Measurements from ENCODE around the gene GUCY1A2. TPM values are rescaled to one million over a fixed set of nuclear protein-coding genes. Genes with fewer than 3 reads are reported as not detected.
"Not testable (repeated sequence)": the region's sequence is repeated elsewhere in the genome, so short reads cannot be mapped to it uniquely, and the experiment has no call there.

Gene GUCY1A2
- total RNA-seq, 5 donors from 2014 or later (not counting 1 experiment from before 2014, with no cell fraction given), result 0.03 to 0.18 (median 0.09) TPM

- H3K4me1 ChIP-seq (ENCODE audit: control insufficient read depth in 1 of 2, extremely low read depth in 1 of 2, insufficient read depth in 2 of 2, low read length in 2 of 2); H3K4me3 Mint-ChIP-seq; H3K4me3 ChIP-seq (ENCODE audit: control insufficient read depth in 1 of 2, extremely low read depth in 1 of 2, low read length in 1 of 2); H3K36me3 Mint-ChIP-seq; H3K27ac ChIP-seq (ENCODE audit: low read length); H3K27me3 ChIP-seq (replicated peaks in 1 of 2; ENCODE audit: control insufficient read depth in 2 of 2, extremely low read depth in 1 of 2, insufficient read depth in 2 of 2, low read length in 1 of 2); H3K4me1 Mint-ChIP-seq; ATAC-seq (replicated peaks in 1 of 4); H3K27me3 Mint-ChIP-seq; H3K36me3 ChIP-seq (ENCODE audit: control insufficient read depth in 2 of 2, extremely low read depth in 1 of 2, insufficient read depth in 1 of 2, low read length in 1 of 2); CTCF ChIA-PET; DNase-seq; H3K9me3 ChIP-seq; H3K27ac Mint-ChIP-seq; POLR2A ChIA-PET: not testable (repeated sequence)
- WGBS (ENCODE audit: insufficient coverage), result no CpG with 5 or more reads among the region's 3 CpGs
- peaks cover 8 to 37% (median 16%) of the 10 kb centered on the region in 3 donors for H3K9me3 Mint-ChIP-seq
These were observed 191.7 kb downstream of the GUCY1A2 start for GRCh38 chr11:106826558-106826957.

DNA sequence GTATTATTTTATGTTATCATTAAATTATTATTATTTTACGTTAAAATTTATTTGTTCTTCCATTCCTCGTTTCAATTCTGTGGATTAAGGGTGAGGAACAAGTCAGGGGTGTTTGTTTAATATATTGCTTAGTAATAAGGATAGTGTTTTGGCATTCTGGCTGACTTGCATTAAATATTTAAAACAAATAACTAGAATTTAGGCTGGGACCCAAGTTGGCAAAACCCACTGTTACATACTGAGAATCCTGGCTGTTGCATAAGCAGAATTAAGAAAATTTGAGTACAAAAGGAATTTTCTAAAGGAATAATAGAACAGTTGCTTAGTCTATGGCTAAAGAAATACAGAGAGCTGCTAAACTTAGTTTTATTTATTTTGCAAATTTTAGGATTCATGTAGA is 196.4 kb downstream of the GUCY1A2 start:
- no CpG with 5 or more reads among the region's 2 CpGs for WGBS (ENCODE audit: insufficient coverage)
- H3K4me3 Mint-ChIP-seq, result no peak overlapping the region
- H3K27ac Mint-ChIP-seq, result no peak overlapping the region
- POLR2A ChIA-PET, result no interaction called here
- H3K27ac ChIP-seq (ENCODE audit: low read length), result no peak overlapping the region
- DNase-seq, result no peak
- H3K4me1 ChIP-seq (ENCODE audit: control insufficient read depth in 1 of 2, extremely low read depth in 1 of 2, insufficient read depth in 2 of 2, low read length in 2 of 2), result no peaks in the 10 kb centered on the region
- no peaks in the 10 kb centered on the region for H3K27me3 ChIP-seq (replicated peaks in 1 of 2; ENCODE audit: control insufficient read depth in 2 of 2, extremely low read depth in 1 of 2, insufficient read depth in 2 of 2, low read length in 1 of 2)
- peaks cover 8 to 18% (median 12%) of the 10 kb centered on the region in 3 donors for H3K9me3 Mint-ChIP-seq
- no peak for ATAC-seq (replicated peaks in 1 of 4)
- no peaks in the 10 kb centered on the region for H3K36me3 Mint-ChIP-seq
- H3K4me3 ChIP-seq (ENCODE audit: control insufficient read depth in 1 of 2, extremely low read depth in 1 of 2, low read length in 1 of 2), result no peak overlapping the region
- no peaks in the 10 kb centered on the region for H3K4me1 Mint-ChIP-seq
- H3K27me3 Mint-ChIP-seq, result no peaks in the 10 kb centered on the region
- H3K36me3 ChIP-seq (ENCODE audit: control insufficient read depth in 2 of 2, extremely low read depth in 1 of 2, insufficient read depth in 1 of 2, low read length in 1 of 2), result no peaks in the 10 kb centered on the region
- CTCF ChIA-PET, result no interaction called here
- H3K9me3 ChIP-seq, result no peaks in the 10 kb centered on the region

DNA sequence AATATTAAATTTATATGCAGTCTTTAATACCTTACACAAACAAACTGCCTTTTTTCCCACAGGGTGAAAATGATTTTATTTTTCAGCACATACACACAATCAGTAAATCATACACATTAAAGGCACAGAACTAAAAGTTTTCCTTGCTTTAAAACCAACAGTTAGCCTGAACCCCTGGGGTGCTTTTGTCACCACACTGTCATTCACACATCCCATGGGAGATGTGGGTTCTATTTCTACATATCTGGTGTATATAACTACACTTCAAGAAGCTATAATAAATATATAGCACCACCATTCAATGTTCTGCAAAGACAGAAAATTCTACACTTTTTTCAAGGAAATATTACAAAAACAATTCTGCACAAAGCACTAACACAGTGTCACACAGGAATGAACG is 197.0 kb downstream of the GUCY1A2 start:
- no peak overlapping the region for H3K27ac ChIP-seq (ENCODE audit: low read length)
- CTCF ChIA-PET, result no interaction called here
- H3K36me3 ChIP-seq (ENCODE audit: control insufficient read depth in 2 of 2, extremely low read depth in 1 of 2, insufficient read depth in 1 of 2, low read length in 1 of 2), result no peaks in the 10 kb centered on the region
- POLR2A ChIA-PET, result no interaction called here
- Mint-ChIP-seq H3K9me3 (peaks cover 7 to 21% (median 9%) of the 10 kb centered on the region in 3 donors), H3K27ac (no peak overlapping the region), H3K27me3 (no peaks in the 10 kb centered on the region), H3K4me3 (no peak overlapping the region), H3K36me3 (no peaks in the 10 kb centered on the region), H3K4me1 (no peaks in the 10 kb centered on the region)
- WGBS (ENCODE audit: insufficient coverage), result no CpG with 5 or more reads among the region's 1 CpG
- H3K27me3 ChIP-seq (replicated peaks in 1 of 2; ENCODE audit: control insufficient read depth in 2 of 2, extremely low read depth in 1 of 2, insufficient read depth in 2 of 2, low read length in 1 of 2), result no peaks in the 10 kb centered on the region
- DNase-seq (no peak), ATAC-seq (replicated peaks in 1 of 4) (no peak)
- H3K4me3 ChIP-seq (ENCODE audit: control insufficient read depth in 1 of 2, extremely low read depth in 1 of 2, low read length in 1 of 2), result no peak overlapping the region
- no peaks in the 10 kb centered on the region for H3K4me1 ChIP-seq (ENCODE audit: control insufficient read depth in 1 of 2, extremely low read depth in 1 of 2, insufficient read depth in 2 of 2, low read length in 2 of 2)
- H3K9me3 ChIP-seq, result no peaks in the 10 kb centered on the region

DNA sequence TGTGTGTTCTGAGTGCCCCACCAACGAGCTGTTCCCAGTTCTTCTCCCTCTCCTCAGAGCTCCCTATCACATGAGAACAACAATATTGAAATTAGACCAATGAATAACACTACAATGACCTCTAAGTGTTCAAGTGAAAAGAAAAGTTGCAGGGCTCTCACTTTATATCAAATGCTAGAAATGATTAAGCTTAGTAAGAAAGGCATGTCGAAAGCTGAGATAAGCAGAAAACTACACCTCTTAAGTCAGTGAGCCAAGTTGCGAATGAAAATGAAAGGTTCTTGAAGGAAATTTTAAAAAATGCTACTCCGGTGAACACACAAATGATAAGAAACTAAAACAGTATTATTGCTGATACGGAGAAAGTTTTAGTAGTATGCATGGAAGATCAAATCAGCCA is 199.8 kb downstream of the GUCY1A2 start:
- Histone ChIP-seq H3K4me1 (ENCODE audit: control insufficient read depth in 1 of 2, extremely low read depth in 1 of 2, insufficient read depth in 2 of 2, low read length in 2 of 2) (no peaks in the 10 kb centered on the region), H3K9me3 (no peaks in the 10 kb centered on the region), H3K4me3 (ENCODE audit: control insufficient read depth in 1 of 2, extremely low read depth in 1 of 2, low read length in 1 of 2) (no peak overlapping the region), H3K27me3 (replicated peaks in 1 of 2; ENCODE audit: control insufficient read depth in 2 of 2, extremely low read depth in 1 of 2, insufficient read depth in 2 of 2, low read length in 1 of 2) (no peaks in the 10 kb centered on the region), H3K27ac (ENCODE audit: low read length) (no peak overlapping the region), H3K36me3 (ENCODE audit: control insufficient read depth in 2 of 2, extremely low read depth in 1 of 2, insufficient read depth in 1 of 2, low read length in 1 of 2) (no peaks in the 10 kb centered on the region)
- H3K9me3 Mint-ChIP-seq, result peaks cover 9 to 25% (median 12%) of the 10 kb centered on the region in 3 donors
- no peaks in the 10 kb centered on the region for H3K36me3 Mint-ChIP-seq
- no CpG with 5 or more reads among the region's 5 CpGs for WGBS (ENCODE audit: insufficient coverage)
- no peak for ATAC-seq (replicated peaks in 1 of 4)
- no peaks in the 10 kb centered on the region for H3K27me3 Mint-ChIP-seq
- POLR2A ChIA-PET, result no interaction called here
- no peak overlapping the region for H3K27ac Mint-ChIP-seq
- DNase-seq, result no peak
- CTCF ChIA-PET, result no interaction called here
- H3K4me3 Mint-ChIP-seq, result no peak overlapping the region
- no peaks in the 10 kb centered on the region for H3K4me1 Mint-ChIP-seq

DNA sequence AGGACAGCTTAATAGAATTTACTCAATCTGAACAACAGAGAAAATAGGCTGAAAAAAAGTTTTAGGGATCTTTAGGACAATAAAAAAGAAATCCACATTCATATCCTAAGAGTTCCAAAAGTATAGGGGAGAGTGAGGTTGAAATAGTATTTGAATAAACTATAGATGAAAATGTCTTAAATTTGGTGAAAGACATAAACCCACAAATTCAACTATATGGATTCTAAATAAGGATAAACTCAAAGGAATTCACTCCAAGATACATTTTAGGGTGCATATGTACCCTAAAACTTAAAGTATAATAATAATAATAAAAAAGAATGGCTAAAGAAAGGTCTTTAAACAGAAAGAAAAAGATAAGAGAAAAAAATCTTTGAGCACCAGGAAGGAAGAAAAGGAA is 203.1 kb downstream of the GUCY1A2 start:
- Histone ChIP-seq H3K27me3 (replicated peaks in 1 of 2; ENCODE audit: control insufficient read depth in 2 of 2, extremely low read depth in 1 of 2, insufficient read depth in 2 of 2, low read length in 1 of 2) (no peaks in the 10 kb centered on the region), H3K36me3 (ENCODE audit: control insufficient read depth in 2 of 2, extremely low read depth in 1 of 2, insufficient read depth in 1 of 2, low read length in 1 of 2) (no peaks in the 10 kb centered on the region), H3K27ac (ENCODE audit: low read length) (no peak overlapping the region), H3K9me3 (no peaks in the 10 kb centered on the region), H3K4me3 (ENCODE audit: control insufficient read depth in 1 of 2, extremely low read depth in 1 of 2, low read length in 1 of 2) (no peak overlapping the region), H3K4me1 (ENCODE audit: control insufficient read depth in 1 of 2, extremely low read depth in 1 of 2, insufficient read depth in 2 of 2, low read length in 2 of 2) (no peaks in the 10 kb centered on the region)
- Mint-ChIP-seq H3K9me3 (peaks cover 9 to 15% (median 12%) of the 10 kb centered on the region in 3 donors), H3K36me3 (no peaks in the 10 kb centered on the region), H3K27me3 (no peaks in the 10 kb centered on the region), H3K4me3 (no peak overlapping the region), H3K4me1 (no peaks in the 10 kb centered on the region), H3K27ac (no peak overlapping the region)
- ATAC-seq (replicated peaks in 1 of 4), result no peak
- POLR2A ChIA-PET, result no interaction called here
- CTCF ChIA-PET, result no interaction called here
- no peak for DNase-seq

DNA sequence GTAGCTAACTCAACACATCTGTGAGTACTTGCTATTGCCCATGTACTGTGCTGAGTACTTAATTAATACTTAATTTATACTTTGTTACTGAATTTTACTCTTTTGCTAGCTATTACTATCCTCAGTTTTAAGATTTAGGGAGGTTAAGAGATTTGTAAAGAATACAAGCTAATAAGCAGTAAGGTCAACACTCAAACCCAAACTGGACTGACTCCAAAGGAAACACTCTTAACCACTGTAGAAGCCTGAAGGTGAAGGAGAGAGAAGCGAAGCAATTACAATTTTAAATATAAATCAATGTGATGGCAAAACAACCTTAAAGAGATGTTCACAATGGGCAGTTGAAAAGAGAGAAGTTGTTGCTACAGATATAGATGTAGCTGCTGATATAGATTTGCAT is 204.5 kb downstream of the GUCY1A2 start:
- DNase-seq (no peak), ATAC-seq (replicated peaks in 1 of 4) (no peak)
- Histone ChIP-seq H3K4me1 (ENCODE audit: control insufficient read depth in 1 of 2, extremely low read depth in 1 of 2, insufficient read depth in 2 of 2, low read length in 2 of 2) (no peaks in the 10 kb centered on the region), H3K27me3 (replicated peaks in 1 of 2; ENCODE audit: control insufficient read depth in 2 of 2, extremely low read depth in 1 of 2, insufficient read depth in 2 of 2, low read length in 1 of 2) (no peaks in the 10 kb centered on the region), H3K27ac (ENCODE audit: low read length) (no peak overlapping the region), H3K9me3 (no peaks in the 10 kb centered on the region), H3K36me3 (ENCODE audit: control insufficient read depth in 2 of 2, extremely low read depth in 1 of 2, insufficient read depth in 1 of 2, low read length in 1 of 2) (no peaks in the 10 kb centered on the region), H3K4me3 (ENCODE audit: control insufficient read depth in 1 of 2, extremely low read depth in 1 of 2, low read length in 1 of 2) (no peak overlapping the region)
- H3K4me1 Mint-ChIP-seq, result no peaks in the 10 kb centered on the region
- peaks cover 7 to 15% (median 8%) of the 10 kb centered on the region in 3 donors for H3K9me3 Mint-ChIP-seq
- H3K27me3 Mint-ChIP-seq, result no peaks in the 10 kb centered on the region
- no peak overlapping the region for H3K4me3 Mint-ChIP-seq
- ChIA-PET CTCF (no interaction called here), POLR2A (interaction anchor here in 1 of 2 donors (0.7 kb wide), 1 partner anchor 67 kb away, joined by 3 read pairs; no protein-coding TSS in a partner anchor)
- no peaks in the 10 kb centered on the region for H3K36me3 Mint-ChIP-seq
- no CpG with 5 or more reads among the region's 1 CpG for WGBS (ENCODE audit: insufficient coverage)
- H3K27ac Mint-ChIP-seq, result no peak overlapping the region

GRCh38 chr11:106794058-106794457 is 224.2 kb downstream of the GUCY1A2 start:
- ChIA-PET CTCF (interaction anchor here in 1 of 2 donors (0.7 kb wide), 1 partner anchor 36 kb away, joined by 3 read pairs; no protein-coding TSS in a partner anchor), POLR2A (no interaction called here)
- ATAC-seq (replicated peaks in 1 of 4), result no peak
- no peaks in the 10 kb centered on the region for H3K36me3 ChIP-seq (ENCODE audit: control insufficient read depth in 2 of 2, extremely low read depth in 1 of 2, insufficient read depth in 1 of 2, low read length in 1 of 2)
- no peak for DNase-seq
- H3K27me3 ChIP-seq (replicated peaks in 1 of 2; ENCODE audit: control insufficient read depth in 2 of 2, extremely low read depth in 1 of 2, insufficient read depth in 2 of 2, low read length in 1 of 2), result no peaks in the 10 kb centered on the region
- H3K4me3 Mint-ChIP-seq, result no peak overlapping the region
- H3K27me3 Mint-ChIP-seq, result no peaks in the 10 kb centered on the region
- no peak overlapping the region for H3K4me3 ChIP-seq (ENCODE audit: control insufficient read depth in 1 of 2, extremely low read depth in 1 of 2, low read length in 1 of 2)
- H3K27ac ChIP-seq (ENCODE audit: low read length), result no peak overlapping the region
- H3K36me3 Mint-ChIP-seq, result no peaks in the 10 kb centered on the region
- no peaks in the 10 kb centered on the region for H3K4me1 ChIP-seq (ENCODE audit: control insufficient read depth in 1 of 2, extremely low read depth in 1 of 2, insufficient read depth in 2 of 2, low read length in 2 of 2)
- H3K9me3 Mint-ChIP-seq, result peaks cover 13 to 21% (median 21%) of the 10 kb centered on the region in 3 donors
- no peaks in the 10 kb centered on the region for H3K9me3 ChIP-seq
- no peaks in the 10 kb centered on the region for H3K4me1 Mint-ChIP-seq
- no peak overlapping the region for H3K27ac Mint-ChIP-seq
